ENCODE data around the gene SEZ6L2. TPM values are rescaled to one million over a fixed set of nuclear protein-coding genes. Genes with fewer than 3 reads are reported as not detected.

SEZ6L2 gene
- total RNA-seq, 1 experiment from 2014 or later, result 44.7 TPM

DNA sequence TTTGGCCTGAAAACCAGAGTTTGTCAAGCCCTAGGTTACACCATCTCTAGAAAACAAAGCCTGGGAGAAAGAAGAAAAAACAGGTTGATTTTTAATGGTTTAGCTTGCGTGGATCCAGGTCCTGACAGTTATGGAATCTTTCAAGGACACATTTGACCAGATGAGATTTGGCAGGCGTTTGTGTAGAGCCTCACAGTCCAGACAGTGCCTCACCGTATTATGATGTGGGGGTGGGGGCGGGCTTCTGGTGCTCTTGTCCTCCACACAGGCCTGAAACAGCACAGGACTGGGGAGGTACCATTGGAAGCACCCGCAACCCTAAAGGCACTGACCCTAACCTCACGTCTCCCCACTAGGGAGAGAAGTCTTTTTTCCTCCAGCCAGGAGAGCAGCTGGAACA is 59.5 kb downstream of the SEZ6L2 start:
- H2BK120ac ChIP-seq (ENCODE audit: low read depth, low read length, poor library complexity, severe bottlenecking), result no peak overlapping the region
- no peak overlapping the region for H2AK5ac ChIP-seq (ENCODE audit: insufficient read length, low read length)
- no peaks in the 10 kb centered on the region for H3K9me3 ChIP-seq (ENCODE audit: control insufficient read depth, low read depth, low read length)
- H3K36me3 Mint-ChIP-seq (ENCODE audit: insufficient read depth in 1 of 3, low read depth in 3 of 3), result no peaks in the 10 kb centered on the region
- H3K56ac ChIP-seq (ENCODE audit: insufficient read length, low read depth, low read length), result no peak overlapping the region
- no peak overlapping the region for H2BK15ac ChIP-seq (ENCODE audit: low read depth, low read length)
- no peaks in the 10 kb centered on the region for H3K27me3 ChIP-seq (ENCODE audit: insufficient read depth, low read length)
- H3K18ac ChIP-seq (ENCODE audit: insufficient read length, low read depth, low read length), result no peak overlapping the region
- H4K91ac ChIP-seq (ENCODE audit: insufficient read length, low read depth, low read length), result no peak overlapping the region
- no peak overlapping the region for H2BK12ac ChIP-seq (ENCODE audit: insufficient read length, low read depth, low read length)
- no peak overlapping the region for H3K27ac Mint-ChIP-seq
- DNase-seq, result no peak
- no peak overlapping the region for H2BK5ac ChIP-seq (ENCODE audit: insufficient read length, low read length)
- H3K4ac ChIP-seq (ENCODE audit: low read depth, low read length), result no peak overlapping the region
- no peak overlapping the region for H3K4me2 ChIP-seq (ENCODE audit: insufficient read depth, insufficient read length, low read length)
- no peak overlapping the region for H3K14ac ChIP-seq (ENCODE audit: insufficient read depth, low read length)
- H3K4me1 Mint-ChIP-seq, result no peaks in the 10 kb centered on the region
- H2BK20ac ChIP-seq (ENCODE audit: low read depth, low read length, poor library complexity, severe bottlenecking), result no peak overlapping the region
- H3K9me3 Mint-ChIP-seq, result no peaks in the 10 kb centered on the region
- H3K23me2 ChIP-seq (ENCODE audit: insufficient read length, low read depth, low read length, poor library complexity, severe bottlenecking), result no peaks in the 10 kb centered on the region
- no peaks in the 10 kb centered on the region for H3K4me1 ChIP-seq (ENCODE audit: insufficient read depth, low read length)
- no peak overlapping the region for H4K8ac ChIP-seq (replicated peaks; ENCODE audit: insufficient read length, low read depth, low read length)
- no peaks in the 10 kb centered on the region for H3K27me3 Mint-ChIP-seq (ENCODE audit: low read depth)
- H3T11ph ChIP-seq (ENCODE audit: low read length), result no peak overlapping the region
- no peak overlapping the region for H4K5ac ChIP-seq (ENCODE audit: insufficient read length, low read depth, low read length)
- H3K79me1 ChIP-seq (ENCODE audit: insufficient read depth, low read depth, low read length, poor library complexity, severe bottlenecking), result no peaks in the 10 kb centered on the region
- H3K79me2 ChIP-seq (ENCODE audit: insufficient read depth, low read length), result no peaks in the 10 kb centered on the region
- H3K4me3 Mint-ChIP-seq, result no peak overlapping the region
- no peaks in the 10 kb centered on the region for H4K20me1 ChIP-seq (ENCODE audit: control insufficient read depth, insufficient read depth, insufficient read length)
- WGBS (ENCODE audit: extremely low coverage, insufficient read length, low lambda C conversion rate), result no CpG with 5 or more reads among the region's 6 CpGs
- no peak overlapping the region for H2AFZ ChIP-seq (ENCODE audit: low read length)
- no peak overlapping the region for H3K23ac ChIP-seq (ENCODE audit: insufficient read length, low read depth, low read length)
- TF ChIP-seq, protein P1, sequence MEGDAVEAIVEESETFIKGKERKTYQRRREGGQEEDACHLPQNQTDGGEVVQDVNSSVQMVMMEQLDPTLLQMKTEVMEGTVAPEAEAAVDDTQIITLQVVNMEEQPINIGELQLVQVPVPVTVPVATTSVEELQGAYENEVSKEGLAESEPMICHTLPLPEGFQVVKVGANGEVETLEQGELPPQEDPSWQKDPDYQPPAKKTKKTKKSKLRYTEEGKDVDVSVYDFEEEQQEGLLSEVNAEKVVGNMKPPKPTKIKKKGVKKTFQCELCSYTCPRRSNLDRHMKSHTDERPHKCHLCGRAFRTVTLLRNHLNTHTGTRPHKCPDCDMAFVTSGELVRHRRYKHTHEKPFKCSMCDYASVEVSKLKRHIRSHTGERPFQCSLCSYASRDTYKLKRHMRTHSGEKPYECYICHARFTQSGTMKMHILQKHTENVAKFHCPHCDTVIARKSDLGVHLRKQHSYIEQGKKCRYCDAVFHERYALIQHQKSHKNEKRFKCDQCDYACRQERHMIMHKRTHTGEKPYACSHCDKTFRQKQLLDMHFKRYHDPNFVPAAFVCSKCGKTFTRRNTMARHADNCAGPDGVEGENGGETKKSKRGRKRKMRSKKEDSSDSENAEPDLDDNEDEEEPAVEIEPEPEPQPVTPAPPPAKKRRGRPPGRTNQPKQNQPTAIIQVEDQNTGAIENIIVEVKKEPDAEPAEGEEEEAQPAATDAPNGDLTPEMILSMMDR (conservative IDR thresholded peaks at IDR 0.05), result no peak
- no peak overlapping the region for H3K9ac ChIP-seq (ENCODE audit: extremely low read depth, insufficient read length, low read length)
- H3K27ac ChIP-seq (ENCODE audit: insufficient read length, low read depth, low read length), result no peak overlapping the region

All from H9 (cell line).